Hypothalamus (tissue), 51 donors: ENCODE results near the gene HS6ST3.

ENCODE experiments used
- DNase-seq, 51 donors: peaks; one replicate each; lab custom pipeline; 2025; lab: John Stamatoyannopoulos, UW

Gene HS6ST3

DNA sequence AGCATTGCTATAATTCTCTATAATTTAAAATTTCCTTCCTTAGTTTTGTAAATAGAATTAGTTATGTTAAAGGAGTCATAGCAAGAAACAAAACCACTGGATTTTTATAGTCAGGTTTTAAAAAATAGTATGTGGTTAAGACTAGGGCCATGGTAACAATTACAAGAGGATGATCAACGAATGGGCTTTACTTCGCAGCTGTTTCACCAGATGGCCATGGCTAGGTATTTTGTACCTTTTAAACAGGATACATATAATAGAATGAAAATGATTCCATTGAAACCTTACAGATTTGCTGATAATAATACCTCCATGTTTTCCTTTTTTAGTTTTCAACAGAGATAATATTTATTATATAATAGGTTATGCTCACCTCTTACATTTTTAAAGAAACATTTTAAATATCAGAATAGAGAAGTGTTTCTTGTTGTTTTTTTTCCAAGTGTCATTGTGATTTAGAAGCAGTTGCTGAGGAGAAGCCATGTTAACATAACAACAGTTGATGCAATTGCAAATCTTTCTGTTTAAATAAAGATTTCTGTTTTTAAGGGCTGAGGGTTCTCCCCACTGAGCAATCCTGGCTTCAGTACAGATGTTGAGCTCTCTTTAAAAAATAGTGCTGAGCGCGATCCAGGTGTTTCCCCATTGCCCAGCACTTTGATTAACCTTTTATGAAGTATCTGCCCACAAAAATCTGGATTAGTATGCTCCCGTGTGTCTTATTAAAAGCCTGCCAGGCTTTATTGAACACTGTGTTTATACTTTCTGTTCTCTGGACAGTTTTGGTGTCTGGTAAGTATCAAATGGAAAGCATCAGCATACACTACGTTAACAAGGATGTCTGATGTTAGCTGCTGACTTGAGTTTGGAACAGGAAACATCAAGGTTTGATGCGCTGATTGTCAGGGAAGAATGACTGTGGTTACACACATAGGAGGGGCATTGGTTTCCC lies 205.3 kb downstream of the HS6ST3 start:
- no peak for DNase-seq

DNA sequence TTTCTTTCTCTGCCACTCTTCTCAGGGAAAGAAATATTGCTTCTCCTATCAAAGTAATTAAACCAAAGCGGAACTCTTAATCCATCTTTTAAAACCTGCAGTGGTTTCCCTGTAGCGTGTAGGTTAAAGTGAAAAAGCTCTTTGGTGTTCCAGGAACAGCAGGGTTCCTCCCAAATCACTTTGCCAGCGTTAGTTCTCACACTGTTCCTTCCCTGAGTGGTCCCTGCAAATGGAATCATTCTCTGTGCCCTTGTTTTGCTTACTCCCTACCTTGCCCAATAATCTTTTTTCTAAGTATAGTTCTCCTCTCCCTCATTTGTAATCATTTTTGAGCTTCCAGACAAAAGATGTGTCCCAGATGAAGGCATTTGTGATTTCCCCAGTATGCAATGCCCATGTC lies 207.5 kb downstream of the HS6ST3 start:
- DNase-seq, result no peak

DNA sequence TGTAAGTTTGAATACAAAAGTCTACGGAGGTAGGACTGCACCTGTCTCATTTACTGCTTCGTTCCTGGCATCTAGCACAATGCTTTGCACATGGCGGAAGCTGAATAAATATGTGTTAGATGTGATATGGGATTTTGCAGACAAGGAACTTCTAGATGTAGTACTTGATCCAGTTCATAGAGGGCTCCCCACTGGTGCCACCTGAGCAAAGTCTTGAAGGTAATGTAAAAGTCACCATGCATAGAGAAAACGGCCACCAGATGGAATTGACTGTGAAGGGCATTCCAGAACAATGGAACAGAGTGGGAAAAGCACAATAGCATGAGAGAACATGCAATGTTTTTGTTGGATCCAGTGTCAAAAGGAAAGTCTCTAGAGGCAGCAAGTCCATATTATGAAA lies 209.3 kb downstream of the HS6ST3 start:
- DNase-seq, result no peak

DNA sequence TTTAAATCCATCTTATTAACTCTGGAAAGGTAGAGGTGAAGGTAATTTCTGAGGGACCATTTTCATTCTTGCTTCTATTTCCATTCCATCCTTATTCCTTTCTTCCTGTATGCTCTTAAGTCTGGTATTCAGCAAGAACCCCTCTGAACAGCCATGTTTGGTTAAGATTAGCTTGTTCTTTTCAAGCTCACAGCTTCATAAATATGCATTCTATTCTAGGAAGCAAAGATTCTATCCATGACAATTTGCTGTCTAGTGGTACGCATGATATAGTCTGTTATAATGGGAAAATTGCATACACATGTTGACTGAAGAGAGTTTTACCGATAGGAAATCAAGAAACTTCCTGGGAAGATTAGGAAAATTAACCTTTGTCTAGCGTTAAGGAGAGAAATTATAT lies 218.7 kb downstream of the HS6ST3 start:
- DNase-seq, result no peak

DNA sequence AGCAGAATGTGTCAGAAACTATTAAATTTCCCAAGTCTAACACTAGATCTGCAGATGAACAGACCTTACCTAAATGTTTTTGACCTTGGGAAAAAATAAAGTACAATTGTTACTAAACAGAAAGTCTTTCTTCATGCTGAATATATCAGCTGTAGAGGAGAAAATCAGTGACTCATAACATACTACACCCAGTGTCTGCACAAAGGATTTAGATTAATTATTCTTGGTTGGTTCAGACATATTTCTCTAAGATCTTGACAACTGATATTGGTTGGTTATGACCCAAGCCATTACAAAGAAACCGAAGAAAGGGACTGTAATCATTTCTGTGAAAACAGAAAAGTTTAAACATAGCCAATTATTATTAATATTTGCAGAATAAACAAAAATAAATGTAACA lies 225.1 kb downstream of the HS6ST3 start:
- no peak for DNase-seq

DNA sequence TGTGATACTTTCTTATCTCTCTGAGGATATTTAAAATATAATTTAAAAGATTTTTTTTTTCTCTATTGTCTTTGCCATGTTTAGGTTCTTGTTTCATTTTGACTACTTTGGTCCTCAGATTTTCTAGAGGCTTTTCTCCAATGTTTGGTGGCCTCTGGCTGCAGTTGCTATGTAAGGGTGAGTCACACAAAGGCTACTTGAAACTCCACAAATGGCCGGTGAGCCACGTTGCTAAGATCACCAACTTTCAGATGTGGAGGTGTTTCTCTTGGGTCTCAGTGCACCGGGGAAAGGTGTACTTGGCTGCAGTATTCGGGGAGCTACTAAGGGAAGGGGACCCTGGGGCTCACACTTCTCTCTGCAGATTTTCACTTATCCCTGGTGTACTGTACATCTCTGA lies 248.1 kb downstream of the HS6ST3 start:
- DNase-seq, result no peak

DNA sequence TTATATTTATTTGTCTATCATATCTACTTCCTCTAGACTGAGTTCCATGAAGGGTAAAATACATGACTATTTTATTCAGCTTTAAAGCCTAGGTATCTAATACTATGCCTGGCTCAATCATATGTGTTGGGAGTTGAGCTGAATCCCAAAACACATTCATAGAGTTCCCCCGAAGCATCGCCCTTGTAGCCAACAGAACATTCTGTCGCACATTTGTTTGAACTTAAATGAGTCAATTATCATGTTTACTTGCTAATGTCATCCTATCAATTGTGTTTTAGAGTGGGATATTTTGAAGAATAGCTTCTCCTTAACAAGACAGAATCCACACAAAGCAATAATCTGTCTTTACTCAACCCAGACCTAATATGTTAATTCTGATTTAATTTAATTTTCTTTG lies 252.4 kb downstream of the HS6ST3 start:
- DNase-seq, result no peak

DNA sequence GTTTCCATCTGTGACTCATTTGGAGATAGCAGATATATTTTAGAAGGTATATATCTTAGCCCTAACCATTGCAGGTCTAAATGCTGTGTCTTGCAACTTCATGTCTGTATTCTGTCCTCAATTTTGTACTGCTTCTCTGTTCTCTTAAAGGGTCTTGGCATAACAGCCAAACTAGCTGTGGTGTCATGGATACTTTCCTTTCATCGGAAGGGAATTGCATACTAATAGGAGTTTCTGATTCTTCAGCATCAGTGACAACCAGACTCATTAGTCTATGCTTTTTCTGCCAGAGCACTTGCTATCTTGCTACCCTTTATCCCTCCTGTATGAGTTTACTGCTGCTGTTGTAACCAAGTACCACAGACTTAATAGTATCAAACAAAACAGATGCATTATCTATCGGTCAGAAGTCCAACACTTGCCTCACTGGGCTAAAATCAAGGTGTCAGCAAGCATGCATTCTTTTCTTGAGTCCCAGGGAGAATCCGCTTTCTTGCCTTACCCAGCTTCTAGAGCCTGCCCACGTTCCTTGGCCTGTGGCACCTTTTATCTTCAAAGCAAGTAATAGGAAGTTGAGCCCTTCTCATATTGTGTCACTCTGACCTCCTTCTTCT lies 253.1 kb downstream of the HS6ST3 start:
- DNase-seq, result no peak

DNA sequence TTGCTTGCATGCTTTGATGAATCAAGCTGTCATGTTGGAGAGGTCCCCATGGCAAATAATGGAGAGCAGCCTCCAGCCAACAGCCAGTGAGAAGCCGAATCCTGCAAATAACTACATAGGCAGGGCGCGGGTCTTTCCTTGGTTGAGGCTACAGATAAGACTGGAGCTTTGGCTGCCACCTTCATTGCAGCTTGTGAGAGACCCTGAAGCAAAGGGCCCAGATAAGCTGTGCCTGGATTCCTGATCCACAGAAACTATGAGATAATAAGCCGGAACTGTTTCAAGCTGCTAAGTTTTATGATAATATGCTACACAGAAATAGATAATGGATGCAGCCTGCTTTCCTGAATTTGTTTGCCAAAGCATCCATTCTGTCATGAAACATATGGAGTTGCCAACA lies 257.0 kb downstream of the HS6ST3 start:
- DNase-seq, result no peak

DNA sequence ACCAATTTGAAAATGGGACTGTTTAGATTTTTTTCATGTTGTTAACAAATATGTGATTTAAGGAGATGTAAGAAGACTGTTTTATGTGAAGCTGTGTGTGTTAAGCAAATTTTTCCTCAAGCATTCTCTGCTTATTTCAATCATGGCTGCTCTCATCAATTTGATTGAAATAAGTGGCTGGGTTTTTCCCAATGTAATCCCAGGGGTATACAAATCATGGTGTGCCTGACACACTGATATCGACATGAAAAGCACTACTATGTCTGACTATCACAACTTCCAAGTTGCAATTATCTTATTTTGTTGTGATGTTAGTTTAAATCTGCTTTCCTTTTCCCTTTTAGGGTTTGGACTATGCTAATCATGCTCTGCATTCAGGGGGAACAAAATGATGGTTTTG lies 283.7 kb downstream of the HS6ST3 start:
- DNase-seq, result no peak

DNA sequence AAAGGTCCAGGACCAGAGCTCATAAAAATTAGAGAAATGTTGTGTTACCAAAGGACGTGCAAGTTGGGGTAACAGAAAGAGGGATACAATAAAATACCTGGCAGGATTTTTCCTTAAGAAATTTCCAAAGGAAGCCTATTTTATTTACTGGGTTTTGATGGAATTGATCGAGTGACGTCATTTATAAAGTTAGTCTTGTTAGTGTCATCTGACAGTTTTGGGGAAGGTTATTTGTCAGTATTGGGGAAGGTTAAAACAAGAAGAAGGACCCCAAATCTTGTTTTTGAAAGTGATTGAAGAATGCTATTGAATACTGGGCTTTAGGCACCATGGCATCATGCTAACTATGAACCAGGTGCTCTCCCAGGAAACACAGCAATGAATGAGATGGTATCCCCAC lies 287.9 kb downstream of the HS6ST3 start:
- no peak for DNase-seq

DNA sequence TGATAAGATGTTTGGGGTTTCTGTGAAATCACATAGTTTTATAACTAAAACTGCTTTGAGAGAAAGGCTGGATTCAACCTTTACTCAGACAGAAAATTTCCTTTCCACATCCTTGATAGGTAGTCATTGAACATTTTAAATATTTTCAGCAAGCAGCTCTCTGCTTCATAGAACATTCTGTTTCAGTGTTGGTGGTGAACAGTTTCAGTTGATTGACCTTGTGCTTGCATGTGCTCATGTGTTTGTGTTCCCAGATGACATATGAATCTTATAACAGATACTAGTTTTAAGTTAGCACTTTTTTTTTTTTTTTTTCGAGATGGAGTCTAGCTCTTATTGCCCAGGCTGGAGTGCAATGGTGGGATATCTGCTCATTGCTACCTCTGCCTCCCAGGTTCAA lies 290.1 kb downstream of the HS6ST3 start:
- DNase-seq, result no peak

DNA sequence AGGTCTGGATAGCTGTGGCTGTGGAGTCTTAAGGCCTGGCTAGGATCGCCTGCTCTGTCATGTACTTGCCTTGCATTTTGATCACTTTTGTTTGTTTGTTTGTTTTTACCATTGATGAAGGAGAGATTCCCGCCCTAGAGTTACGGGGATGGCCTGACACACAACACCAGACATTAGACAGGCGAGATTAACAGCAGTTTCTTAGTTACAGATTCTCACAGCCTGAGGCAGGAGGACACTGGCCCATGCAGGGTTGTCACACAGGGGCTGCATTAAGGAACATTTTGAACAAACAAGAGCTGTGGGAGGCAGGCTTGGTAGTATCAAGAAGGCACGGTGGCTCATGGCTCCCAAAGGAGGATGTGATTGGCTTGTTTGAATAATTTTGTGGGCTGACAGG lies 291.8 kb downstream of the HS6ST3 start:
- no peak for DNase-seq

DNA sequence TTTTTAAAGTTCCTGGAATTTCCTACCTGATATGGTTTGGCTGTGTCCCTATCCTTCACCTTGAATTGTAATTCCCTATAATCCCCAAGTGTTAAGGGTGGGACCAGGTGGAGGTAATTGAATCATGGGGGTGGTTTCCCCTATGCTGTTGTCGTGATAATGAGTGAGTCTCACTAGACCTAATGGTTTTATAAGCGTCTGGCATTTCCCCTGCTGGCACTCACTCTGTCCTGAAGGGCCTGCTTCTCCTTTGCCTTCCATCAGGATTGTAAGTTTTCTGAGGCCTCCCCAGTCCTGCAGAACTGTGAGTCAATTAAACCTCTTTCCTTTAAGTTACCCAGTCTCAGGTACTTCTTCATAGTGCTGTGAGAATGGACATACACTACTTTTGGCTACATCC lies 298.7 kb downstream of the HS6ST3 start:
- no peak for DNase-seq

DNA sequence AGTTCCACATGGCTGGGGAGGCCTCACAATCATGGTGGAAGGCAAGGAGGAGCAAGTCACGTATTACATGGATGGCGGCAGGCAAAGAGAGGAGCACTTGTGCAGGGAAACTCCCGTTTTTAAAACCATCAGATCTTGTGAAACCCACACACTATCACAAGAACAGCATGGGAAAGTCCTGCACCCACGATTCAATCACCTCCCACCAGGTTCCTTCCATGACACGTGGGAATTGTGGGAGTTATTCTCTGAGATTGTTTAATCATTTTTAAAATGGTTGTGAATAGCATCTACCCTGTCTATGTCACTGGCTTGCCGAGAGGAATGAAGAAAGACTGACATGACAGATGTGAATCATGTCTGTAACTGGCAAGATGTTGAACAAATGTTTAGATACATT lies 301.7 kb downstream of the HS6ST3 start:
- DNase-seq, result no peak

DNA sequence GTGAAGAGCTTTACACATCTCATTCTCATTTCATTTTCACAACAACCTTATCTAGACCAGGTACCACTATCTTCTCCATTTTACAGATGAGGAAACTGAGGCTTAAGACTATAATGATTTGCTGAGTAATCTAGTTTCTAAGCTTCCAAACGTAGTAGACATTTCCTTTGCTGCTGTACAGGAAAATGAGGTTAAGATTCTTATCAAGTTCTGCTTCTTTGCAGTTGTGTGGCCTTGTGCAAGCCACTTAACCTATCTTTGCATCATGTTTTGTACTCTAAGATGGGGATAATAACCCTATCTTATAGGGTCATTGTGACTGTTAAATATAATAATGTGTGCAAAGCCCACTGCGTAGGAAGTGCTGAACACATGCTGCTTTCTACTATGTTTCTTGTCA lies 307.9 kb downstream of the HS6ST3 start:
- DNase-seq, result no peak

DNA sequence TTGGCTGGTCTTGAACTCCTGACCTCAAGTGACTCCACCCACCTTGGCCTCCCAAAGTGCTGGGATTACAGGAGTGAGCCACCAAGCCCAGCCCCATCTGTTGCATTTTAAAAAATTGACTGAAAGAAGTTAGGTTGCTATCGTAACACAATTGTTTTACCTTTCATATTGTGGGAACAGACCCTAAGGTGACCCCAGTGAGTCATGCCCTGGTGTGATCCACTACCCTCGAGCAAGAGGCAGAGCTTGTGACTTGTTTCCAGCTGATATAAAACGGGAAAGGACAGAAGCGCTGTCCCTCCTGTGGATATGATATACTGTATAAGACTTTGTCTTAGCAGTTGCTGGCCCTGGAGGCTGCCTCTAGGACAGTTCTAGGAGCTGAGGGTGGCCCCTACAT lies 308.6 kb downstream of the HS6ST3 start:
- no peak for DNase-seq

DNA sequence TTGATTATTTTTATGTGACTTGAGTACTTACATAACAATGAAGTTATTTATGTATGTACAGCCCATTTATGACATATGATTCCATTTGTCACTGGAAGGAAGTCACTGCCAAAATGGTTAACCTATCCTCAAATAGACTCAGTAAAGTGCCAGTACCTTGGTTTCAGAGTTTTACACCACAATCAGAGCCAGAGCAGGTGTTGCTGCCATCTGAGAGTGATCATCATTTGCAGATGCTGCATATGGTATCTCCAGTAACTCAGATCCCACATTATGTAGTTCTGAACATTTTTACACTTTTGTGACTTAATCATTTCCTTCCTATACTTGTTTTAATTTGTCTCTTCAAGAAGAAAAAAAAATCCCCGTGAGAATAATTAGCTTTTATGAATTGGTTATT lies 313.3 kb downstream of the HS6ST3 start:
- DNase-seq, result no peak

DNA sequence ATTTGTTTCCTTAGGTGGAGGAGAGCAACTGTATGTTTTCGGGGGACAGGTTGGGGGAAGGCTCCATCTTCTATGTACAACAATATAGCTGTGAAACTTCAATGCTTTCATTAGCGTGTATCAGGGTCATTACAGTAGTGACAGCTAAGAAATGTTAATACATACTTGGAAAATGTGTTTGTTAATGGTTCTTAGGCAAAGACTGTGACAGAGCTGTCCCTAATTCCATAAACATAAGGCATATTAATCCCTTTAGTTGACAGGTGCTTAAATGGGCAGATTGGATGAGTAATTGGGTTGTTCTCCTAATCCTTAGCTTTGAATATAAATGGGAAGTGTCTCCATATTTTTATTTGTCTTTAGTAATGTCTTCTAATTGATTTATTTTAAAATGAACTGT lies 313.7 kb downstream of the HS6ST3 start:
- DNase-seq, result no peak

DNA sequence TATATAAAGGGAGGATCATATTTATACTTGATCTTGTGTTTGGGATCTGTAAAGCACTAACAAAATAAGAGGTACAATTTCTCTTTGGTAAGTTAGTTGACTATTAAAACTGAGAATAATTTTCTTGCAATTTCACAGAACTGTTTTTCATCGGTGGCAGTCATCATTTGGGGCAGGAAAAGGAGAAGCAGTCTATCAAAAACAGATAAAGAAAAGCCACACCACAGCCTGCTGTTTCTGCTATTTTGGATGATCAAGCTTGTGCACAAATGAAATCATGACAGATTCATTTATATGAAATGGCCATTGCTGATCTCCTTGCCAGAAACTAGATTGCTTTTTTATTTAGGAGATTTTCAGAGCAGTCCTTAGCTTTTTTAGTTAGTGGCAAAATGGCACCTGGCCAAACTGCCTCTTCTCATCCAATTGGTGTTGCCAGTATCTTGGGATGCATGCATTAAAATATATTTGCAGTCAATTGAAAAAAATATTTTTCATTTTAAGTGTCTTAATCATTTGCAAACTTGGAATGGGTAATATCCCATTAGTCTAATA lies 326.0 kb downstream of the HS6ST3 start:
- peak in 1 of 51 donors; percentile 6 for DNase-seq

DNA sequence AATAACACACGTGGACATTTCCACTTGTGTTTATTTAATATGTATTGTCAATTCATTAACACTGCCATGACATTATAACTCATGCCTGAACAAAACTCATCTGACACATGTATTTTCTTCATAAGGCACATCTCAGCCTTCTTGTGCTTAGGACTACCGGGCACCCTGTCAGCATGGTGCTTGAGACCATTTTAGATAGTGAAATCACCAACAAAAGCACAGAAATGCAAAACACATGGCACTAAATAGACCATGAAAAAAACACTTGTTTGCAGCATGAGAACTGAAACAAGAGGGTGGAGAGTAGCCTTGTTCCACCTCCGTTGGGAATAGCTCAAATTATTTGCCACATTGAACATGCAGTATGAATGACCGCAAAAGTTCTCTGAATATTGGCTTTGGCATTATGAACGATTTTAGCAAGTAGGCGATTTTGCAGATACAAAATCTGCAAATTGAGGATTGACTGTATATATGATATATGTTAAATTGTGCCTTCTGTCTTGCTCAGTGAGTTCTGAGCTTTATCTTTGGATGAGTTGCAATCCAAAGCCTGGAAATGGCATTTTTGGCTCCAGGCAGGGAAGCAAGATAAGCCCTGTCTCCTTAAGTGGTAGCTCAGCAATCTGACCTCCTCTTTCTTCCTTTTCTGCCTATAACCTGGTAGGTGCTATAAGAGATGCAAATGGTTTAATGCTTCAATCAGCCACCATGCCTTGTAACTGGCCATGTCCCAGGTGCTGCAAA lies 328.2 kb downstream of the HS6ST3 start:
- DNase-seq, result no peak
